ENCODE measurements around the gene FKBP3.
"Not testable (repeated sequence)": the region's sequence is repeated elsewhere in the genome, so short reads cannot be mapped to it uniquely, and the experiment has no call there.

The FKBP3 gene

GRCh38 chr14:45112896-45113781 is 21.1 kb downstream of the FKBP3 start:
- no peak for DNase-seq (ENCODE audit: low spot score)

DNA sequence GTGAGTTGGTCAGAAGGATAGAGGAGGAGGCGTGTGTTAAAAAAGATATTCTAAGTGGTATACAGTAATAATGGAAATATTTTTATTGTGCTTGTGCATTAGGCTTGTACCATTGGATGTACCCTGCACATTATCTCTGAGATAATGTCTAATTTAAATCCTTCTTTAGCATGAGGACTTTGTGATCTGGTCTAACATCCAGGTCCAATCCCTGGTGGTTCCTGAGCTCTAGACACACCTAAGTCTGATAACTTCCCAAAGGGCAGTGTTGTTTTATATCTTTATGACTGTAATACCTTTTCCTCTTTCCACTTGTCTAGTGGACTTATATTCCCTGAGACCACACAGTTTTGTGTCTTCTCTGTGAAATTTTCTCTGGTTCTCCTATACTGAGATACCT is 29.7 kb downstream of the FKBP3 start:
- DNase-seq (ENCODE audit: low spot score) = no peak

DNA sequence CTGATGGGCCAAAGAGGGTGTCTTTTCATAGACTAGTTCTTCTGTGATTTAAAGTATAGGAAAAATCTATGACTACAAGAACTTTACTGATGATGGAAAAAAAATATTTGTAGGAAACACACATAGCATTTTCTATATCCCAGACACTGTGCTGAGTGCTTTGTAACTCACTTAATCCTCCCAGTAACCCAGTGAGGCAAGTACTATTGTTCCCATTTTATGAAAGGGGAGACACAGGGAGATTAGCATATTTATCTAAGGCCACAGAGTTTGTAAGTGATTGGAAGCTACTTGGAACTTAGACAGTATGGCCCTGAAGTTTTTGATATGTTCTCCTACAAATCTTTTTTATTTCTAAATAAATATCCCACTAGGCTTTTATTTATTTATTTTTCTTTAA is 30.5 kb downstream of the FKBP3 start:
- DNase-seq (ENCODE audit: low spot score) = no peak

GRCh38 chr14:45096218-45096617 is 38.1 kb downstream of the FKBP3 start:
- no peak for DNase-seq (ENCODE audit: low spot score)

DNA sequence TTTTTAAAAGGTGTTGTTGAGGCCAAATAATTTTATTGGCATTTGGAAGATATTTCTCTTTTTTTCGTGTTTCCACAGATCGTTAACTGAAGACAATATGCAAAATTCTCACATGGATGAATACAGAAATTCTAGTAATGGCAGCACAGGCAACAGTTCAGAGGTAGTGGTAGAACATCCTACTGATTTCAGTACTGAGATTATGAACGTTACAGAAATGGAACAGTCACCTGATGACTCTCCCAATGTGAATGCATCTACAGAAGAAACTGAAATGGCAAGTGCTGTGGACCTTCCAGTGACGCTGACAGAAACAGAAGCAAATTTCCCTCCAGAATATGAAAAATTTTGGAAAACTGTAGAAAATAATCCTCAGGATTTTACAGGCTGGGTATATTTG is 39.1 kb downstream of the FKBP3 start:
- DNase-seq (ENCODE audit: low spot score) = no peak

DNA sequence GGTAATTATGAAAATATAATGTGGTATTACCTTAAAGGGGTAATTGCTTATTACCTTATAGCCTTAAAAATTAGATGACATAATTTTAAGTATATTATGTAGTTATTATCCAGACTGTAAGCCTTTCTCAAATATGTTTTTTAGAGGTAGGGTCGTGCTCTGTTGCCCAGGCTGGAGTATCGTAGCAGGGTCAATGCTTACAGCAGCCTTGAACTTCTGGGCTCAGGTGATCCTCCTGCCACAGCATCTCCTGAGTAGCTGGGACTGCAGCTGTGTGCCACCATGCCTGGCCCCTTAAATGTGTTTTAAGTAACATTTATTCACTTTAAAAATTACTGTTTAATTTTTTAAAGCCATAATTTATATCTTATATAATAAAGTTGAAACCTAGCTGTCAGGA is 40.0 kb downstream of the FKBP3 start:
- no peak for DNase-seq (ENCODE audit: low spot score)

DNA sequence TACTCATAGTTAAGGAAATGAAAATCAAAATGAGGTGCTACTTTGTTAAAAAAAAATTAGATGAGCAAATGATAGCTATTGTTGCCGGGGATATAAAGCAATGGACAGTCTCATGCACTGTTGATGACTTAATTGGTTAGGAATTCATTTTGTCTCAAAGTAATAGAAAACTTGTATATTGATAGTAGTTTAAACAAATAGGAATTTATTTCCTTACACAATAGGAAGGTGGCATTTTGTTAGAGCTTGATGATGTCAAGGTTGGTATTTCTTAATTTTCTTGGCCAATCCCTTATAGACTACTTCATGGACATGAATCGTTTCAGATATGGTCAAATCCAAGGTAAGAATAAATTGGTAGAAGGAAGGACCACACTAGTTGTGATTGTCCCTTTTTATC is 42.6 kb downstream of the FKBP3 start:
- DNase-seq (ENCODE audit: low spot score) = peak; percentile 25

DNA sequence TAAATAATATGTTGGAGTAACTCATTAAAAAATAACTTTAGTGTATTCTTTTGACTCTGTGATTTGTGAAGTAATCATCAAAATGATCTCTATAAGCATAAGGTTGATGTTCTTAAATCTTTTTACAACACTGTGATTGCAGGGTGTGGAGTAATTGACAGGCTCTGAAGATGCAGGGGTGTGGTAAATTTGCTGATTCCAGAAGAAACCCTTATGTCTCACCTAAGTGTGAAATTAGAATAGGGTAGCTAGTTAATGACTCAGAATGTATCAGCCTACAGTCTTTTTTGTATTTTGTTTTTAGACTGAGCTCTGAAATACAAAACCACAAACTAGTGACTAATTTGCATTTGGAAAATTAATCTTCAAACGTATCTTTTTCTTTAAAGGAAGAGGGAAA is 44.5 kb downstream of the FKBP3 start:
- peak; percentile 39 for DNase-seq (ENCODE audit: low spot score)

- DNase-seq (ENCODE audit: low spot score) = peak; percentile 5
Measured at GRCh38 chr14:45084946-45085346, 49.3 kb downstream of the FKBP3 start.

GRCh38 chr14:45083976-45084722 is 50.1 kb downstream of the FKBP3 start, which contains the start of gene PRPF39:
TSS of gene PRPF39 (plus strand) at chr14:45084116. CDS start at chr14:45095240, 11,124 bp downstream.
- peak; percentile 99 for DNase-seq (ENCODE audit: low spot score)

- no peak for DNase-seq (ENCODE audit: low spot score)
Measured at GRCh38 chr14:45083617-45083975, 50.7 kb downstream of the FKBP3 start.

DNA sequence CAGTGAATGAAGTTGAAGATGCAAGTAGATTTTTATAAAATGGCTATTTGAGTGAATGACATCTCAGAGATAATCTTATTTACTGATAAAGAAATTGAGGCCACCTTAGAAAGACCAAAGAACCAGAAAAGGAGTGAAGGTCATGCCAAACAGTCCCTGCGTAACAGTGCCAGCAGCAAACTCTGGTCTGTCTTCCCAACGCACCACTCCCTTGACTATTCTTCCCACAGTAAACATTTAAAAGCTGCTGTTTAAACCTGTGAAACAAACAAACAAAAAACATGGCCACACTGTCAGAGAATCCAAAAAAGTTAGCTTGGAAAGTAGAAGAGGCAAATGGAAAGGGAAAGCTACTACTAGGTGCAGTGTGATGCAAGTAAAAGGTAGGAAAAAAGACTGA is 51.9 kb downstream of the FKBP3 start:
- DNase-seq (ENCODE audit: low spot score) = no peak

GRCh38 chr14:45081096-45081495 is 53.2 kb downstream of the FKBP3 start:
- DNase-seq (ENCODE audit: low spot score) = not testable (repeated sequence)

DNA sequence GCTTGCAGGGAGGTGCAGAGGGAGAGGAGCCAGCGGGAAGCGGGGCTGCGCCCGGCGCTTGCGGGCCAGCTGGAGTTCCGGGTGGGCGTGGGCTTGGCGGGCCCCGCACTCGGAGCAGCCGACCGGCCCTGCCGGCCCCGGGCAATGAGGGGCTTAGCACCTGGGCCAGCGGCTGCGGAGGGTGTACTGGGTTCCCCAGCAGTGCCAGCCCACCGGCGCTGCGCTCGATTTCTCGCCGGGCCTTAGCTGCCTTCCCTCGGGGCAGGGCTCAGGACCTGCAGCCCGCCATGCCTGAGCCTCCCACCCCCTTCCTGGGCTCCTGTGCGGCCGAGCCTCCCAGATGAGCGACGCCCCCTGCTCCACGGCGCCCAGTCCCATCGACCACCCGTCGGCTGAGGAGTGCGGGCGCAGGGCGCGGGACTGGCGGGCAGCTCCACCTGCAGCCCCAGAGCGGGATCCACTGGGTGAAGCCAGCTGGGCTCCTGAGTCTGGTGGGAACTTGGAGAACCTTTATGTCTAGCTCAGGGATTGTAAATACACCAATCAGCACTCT is 53.8 kb downstream of the FKBP3 start:
- not testable (repeated sequence) for DNase-seq (ENCODE audit: low spot score)

DNA sequence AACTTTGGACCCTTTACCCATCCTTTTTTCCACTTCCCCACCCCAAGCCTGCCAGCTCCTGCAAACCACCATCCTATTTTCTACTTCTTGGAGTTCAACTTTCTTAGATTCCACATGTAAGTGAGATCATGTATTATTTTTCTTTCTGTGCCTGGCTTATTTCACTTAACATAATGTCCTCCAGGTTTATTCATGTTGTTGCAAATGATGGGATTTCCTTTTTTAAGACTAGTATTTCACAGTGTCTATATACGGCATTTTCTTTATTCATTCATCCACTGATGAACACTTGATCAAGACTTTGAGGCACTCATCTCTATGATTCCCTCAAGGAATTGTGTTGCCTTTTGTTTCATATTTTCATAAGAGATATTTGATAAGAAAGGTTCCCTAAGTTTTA is 56.0 kb downstream of the FKBP3 start:
- no peak for DNase-seq (ENCODE audit: low spot score)

GRCh38 chr14:45073231-45073879 is 60.9 kb downstream of the FKBP3 start:
- no peak for DNase-seq (ENCODE audit: low spot score)

GRCh38 chr14:45072126-45072525 is 62.2 kb downstream of the FKBP3 start:
- DNase-seq (ENCODE audit: low spot score) = no peak

- no peak for DNase-seq (ENCODE audit: low spot score)
Measured at GRCh38 chr14:45070215-45070614, 64.1 kb downstream of the FKBP3 start.

- DNase-seq (ENCODE audit: low spot score) = no peak
Measured at GRCh38 chr14:45068396-45068795, 65.9 kb downstream of the FKBP3 start.

- DNase-seq (ENCODE audit: low spot score) = no peak
Measured at GRCh38 chr14:45066667-45067066, 67.6 kb downstream of the FKBP3 start.

GRCh38 chr14:45065956-45066355 is 68.3 kb downstream of the FKBP3 start:
- no peak for DNase-seq (ENCODE audit: low spot score)

Data from AG08395 (cell line).